Dermis microvascular lymphatic vessel endothelial cell (primary cell): ENCODE results near the gene SLC22A13. TPM values are rescaled to one million over a fixed set of nuclear protein-coding genes. Genes with fewer than 3 reads are reported as not detected.
A peak's percentile ranks its signal among the peaks of the same experiment; 100 is the strongest.
"Not testable (repeated sequence)": the region's sequence is repeated elsewhere in the genome, so short reads cannot be mapped to it uniquely, and the experiment has no call there.

Experiments
- DNase-seq, 2 donors: peaks; one replicate each; pipeline versions ENCODE4 v3.0.0 to v3.0.0-alpha.2; 2010; ENCODE audit warnings: low read depth in 2 of 2
- total RNA-seq: library from RNA; depleted of rRNA; stranded (reverse); fragments of >200 nt; gene quantifications from 2 replicates; pipeline ENCODE4 v1.2.1, GENCODE V29; 2014

Gene SLC22A13
- total RNA-seq, 1 donor from 2014 or later = under 0.01 TPM

DNA sequence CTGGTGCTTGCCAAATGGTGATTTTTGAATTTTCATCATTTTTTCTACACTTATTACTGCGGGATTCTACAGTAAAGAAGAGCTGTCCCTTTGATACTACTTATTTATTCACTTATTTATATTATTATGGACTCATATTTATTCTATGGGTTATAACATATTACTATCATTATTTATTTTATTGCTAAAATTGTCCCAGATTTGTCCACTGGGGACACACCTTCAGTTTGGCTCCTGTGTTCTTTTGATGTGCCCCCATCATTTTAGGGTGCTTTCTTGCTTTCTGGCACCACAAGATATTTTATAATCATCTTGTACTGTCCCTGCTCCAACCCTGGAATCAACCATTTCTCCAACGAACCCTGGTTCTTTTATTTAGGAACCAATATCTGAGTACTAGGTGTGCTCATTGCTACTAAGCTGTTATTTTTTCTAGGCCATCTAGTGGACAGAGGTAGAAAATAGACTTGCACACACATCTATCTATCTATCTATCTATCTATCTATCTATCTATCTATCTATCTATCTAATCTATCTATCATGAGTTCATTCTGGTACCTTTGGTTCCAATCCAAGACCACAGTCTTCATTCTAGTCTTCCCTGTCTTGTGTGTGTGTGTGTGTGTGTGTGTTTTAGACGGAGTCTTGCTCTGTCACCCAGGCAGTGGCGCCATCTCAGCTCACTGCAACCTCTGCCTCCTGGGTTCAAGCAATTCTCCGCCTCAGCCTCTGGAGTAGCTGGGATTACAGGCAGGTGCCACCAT is 32.5 kb downstream of the SLC22A13 start:
- DNase-seq = peak; percentile 20 to 32

DNA sequence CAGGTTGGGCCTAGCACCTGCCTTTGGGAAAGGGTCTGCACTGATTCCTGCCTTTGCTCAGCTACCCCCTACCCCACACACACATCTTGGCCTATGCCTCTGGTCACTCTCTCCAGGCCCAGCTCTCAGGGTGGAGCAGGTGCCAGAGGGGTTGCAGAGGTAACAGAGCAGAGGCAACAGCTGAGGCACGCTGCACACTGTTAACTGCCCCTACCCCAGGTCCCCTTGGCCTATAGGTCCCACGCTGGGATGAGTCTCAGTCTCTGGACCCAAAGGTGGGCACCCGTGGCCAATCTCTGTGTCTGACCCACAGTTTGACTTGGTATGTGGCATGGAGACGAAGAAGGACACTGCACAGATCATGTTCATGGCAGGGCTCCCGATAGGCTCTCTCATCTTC is 41.3 kb downstream of the SLC22A13 start:
- no peak for DNase-seq

DNA sequence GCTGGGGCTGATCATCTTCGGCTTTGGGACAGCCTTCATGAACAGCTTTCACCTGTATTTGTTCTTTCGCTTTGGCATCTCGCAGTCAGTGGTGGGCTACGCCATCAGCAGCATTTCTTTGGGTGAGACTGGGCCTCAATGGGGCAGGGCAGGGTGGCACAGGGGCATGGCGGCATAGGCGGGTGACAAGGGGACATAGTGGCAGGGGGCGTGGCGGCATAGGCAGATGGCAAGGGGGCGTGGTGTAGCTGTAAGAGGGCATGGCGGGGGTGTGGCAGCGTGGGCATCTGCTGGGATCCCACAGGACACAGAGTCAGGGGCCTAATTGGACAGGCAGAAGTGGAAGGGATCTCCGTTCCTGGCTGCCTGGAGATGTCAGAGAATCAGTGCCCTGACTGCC is 42.0 kb downstream of the SLC22A13 start:
- no peak for DNase-seq

DNA sequence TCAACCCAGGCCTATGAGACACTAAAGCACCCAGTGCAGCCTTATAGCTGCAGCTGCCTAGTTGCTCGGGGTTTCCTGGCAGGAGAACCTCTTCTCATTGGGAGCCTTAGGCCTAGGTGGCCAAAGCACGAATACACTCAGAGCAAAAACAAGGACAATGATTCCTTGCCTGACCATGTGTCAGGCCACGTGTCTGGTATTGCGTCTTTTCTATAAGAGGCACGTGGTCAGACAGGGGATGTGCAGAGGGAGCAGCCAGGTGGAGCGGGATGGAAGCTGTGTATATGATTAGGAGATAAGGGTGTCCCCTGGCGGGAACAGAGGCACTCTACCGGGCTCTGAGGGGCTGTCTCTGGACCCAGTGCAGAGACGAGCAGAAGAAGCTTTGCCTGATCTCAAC is 42.8 kb downstream of the SLC22A13 start:
- no peak for DNase-seq

DNA sequence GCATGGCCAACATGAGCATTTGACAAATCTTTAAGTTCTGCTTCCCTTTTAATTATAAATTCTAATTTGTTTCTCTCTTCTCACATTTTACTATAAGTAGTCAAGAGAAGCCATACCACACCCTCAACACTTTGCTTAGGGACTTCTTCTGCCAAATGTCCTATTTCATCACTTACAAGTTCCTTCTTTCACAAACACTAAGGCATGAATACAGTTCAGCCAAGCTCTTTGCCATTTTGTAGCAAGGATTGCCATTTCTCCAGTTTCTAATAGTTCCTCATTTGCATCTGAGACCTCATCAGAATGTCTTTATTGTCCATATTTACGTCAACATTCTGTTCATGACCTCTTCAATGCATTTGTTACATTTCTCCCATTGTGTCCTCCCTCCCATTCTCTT is 45.9 kb downstream of the SLC22A13 start:
- DNase-seq = no peak

DNA sequence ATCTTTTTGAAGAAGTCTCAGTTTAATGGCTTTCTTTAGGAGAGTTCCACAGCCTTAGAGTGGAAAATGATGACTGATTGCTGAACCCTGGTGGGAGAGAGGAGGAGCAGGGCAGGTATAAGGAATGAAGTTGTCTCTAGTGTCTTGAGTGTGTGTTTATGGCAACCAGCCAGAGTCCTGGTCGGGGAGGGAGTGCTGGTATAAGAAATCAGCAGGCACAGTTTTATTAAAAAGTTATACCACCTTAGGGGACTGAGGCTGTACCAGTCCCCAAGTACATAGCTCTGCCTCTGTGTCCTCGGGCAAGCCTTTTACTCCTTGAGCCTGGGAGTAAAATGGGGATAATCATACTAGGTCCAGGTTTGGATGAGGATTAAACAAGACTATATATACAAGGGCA is 46.3 kb downstream of the SLC22A13 start:
- DNase-seq = no peak

DNA sequence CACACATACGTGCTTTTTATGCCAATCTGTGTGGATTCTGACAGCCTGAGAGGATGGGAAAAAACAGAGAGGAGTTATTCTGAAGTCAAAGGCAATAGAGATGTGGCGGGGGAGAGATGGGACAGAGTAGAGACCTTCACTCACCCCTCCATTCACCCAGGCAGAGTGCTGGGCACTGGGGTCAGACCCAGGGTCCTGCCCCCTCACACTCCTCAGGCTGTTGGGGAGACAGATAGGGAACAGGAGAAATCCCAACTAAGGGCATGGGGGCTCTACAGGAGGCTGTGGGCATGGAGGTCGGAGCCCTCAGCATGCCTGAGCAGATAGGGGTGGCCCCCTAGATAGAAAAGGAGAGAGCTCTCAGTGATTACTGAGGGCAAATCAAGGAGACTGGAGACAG is 46.7 kb downstream of the SLC22A13 start:
- DNase-seq = no peak

DNA sequence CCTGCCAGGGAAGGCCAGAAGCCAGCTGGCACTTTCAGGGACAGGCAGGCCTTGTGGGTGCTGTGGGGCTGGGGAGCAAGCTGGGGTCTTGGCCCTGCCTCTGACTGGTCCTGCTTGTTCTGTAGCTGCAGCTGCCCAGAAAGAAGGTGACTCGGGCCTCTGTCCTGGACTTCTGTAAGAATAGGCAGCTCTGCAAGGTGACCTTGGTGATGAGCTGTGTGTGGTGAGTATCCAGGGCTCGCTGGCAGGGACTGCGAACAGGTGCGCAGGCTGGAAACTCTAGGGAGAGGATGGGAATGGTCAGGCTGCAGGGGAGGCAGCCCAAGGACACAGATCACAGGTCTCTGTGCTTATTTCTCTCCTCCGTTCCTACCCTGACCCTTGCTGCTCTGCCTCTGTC is 47.7 kb downstream of the SLC22A13 start:
- DNase-seq = no peak

DNA sequence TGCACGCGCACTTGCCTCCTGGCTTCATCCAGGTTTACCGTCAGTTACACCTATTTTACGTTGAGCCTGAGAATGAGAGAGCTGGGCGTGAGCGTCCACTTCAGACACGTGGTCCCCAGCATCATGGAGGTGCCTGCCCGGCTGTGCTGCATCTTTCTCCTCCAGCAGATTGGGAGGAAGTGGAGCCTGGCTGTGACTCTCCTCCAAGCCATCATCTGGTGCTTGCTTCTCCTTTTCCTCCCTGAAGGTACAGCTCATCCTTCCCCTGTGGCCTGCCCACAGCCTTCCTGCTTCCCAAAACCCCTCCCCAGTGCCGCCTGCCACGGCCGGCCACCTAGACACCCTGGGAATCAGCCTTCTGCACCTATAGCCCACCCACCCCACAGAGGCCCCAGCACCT is 48.1 kb downstream of the SLC22A13 start:
- DNase-seq = no peak

DNA sequence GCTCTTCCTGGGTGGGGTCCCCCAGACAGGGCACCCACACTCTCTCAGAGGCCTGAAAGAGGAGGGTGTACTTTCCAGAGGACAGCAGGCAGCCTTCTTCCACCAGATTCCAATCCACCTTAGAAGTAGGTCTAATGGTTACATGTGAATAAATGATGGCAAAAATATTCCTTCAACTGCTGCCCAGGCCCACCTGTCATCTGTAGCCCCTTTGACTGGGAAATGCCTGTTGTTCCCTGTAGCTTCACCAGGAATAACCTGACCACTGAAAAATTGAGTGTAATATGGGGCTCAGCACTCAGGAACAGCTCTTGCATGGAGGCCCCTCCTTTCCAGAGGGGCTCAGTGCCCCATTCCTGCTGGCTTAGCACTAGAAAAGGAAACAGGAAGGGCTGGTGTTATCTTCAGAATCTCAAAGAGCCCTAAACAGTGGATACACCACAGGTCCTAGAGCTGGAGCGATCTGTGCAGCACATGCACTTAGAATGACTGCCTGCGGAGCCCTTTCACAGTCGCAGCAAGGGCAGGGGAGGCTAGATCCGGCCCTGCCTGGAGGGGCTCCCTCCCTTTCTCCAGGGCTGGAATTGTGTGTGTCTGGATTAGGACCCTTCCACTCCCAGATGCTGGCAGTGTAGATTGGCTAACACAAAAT is 48.6 kb downstream of the SLC22A13 start:
- no peak for DNase-seq

DNA sequence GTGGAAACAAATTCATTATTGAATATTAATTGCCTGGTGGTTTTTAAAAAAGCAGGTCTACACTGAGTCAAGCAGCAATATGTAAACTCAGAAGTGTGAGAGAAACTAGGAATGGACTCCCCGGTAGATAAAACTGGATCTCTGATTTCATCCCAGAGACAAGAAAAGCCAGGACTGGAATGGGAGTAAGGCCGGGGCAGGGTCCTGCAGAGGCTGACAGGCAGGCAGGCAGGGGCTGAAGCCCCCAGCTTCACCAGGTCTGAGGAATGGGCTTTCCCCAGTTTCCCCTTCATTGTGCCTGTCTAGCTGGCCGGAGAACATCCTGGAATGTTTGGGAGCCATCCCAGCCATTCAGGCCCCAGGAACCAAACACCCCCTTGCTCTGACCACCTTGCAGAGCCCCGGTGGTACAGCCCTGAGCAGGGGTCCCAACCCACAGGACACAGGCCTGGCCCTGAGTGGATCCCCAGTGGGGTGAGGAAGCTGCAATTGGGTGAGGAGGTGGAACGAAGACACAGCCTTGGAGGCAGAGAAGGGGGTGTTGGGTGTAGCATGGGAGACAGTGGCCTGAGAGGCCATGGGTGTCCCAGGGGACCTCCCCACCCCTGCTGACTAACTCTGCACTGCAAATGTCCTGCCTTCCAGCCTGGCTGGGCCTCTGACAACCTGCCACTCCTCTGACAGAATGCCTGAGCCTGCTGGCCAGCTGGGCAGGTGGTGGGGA is 49.3 kb downstream of the SLC22A13 start:
- DNase-seq = no peak

DNA sequence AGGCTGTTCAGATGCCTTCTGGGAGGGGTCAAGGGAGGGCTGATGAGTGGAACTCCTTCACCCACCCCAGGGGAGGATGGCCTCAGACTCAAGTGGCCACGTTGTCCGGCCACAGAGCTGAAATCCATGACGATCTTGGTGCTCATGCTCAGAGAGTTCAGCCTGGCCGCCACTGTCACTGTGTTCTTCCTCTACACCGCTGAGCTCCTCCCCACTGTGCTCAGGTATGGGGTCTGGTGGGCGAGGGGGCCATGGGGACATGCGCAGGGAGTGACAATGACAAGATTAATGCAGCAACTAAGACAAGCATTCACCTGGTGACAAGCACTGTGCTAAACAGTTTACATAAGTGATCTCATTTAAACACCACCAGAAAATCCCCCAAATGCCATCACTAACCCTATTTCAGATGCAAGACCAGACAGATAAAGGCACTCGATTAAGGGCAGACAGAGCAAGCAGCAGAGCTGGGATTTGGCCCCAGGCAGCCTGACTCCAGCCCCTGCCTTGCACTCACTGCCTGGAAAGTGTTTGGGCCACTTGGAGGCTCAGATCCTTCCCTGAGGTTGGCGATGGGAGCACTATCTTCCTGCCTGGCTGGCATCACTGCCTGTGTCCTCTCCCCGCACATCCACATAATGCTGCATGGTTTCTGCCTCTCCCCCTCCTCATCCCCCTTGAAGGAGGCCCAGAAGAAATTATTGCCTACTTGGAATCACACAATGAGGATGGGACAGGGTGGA is 50.0 kb downstream of the SLC22A13 start:
- no peak for DNase-seq

DNA sequence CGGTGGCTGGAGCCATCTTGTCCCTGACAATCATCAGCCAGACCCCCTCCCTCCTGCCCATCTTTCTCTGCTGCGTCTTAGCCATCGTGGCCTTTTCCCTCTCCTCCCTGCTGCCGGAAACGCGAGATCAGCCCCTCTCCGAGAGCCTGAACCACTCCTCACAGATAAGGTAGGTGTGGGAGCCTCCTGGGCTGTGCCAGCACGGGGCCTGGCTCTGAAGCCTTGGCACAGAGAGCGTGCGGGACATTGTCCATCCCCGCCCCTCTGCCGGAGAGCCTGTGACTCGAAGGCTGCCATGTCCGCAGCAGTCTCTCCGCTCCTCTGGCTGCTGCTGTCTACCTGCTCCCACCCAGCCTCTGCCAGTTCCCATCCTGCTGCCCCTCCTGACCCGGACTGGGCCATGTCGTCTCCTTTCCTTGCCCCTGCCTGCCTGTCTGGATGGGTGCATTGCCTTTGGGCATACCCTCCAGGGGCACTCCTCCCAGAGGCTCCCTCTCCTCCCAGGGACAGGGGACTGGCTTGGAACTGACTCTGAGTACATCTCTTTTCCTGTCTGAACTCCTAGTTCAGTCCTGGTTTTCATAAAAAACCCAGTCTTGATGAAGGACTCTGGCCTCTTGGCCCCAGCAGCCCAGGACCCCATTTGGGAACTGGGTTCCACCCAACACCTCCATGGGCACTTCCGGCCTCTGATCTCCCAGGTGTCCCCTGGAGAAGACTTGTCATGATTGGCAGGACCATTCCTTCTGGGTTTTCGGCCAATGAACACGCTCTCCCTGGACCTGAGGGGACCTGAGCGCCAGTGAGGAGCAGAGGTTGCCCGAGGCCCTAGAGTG is 51.0 kb downstream of the SLC22A13 start:
- no peak for DNase-seq

DNA sequence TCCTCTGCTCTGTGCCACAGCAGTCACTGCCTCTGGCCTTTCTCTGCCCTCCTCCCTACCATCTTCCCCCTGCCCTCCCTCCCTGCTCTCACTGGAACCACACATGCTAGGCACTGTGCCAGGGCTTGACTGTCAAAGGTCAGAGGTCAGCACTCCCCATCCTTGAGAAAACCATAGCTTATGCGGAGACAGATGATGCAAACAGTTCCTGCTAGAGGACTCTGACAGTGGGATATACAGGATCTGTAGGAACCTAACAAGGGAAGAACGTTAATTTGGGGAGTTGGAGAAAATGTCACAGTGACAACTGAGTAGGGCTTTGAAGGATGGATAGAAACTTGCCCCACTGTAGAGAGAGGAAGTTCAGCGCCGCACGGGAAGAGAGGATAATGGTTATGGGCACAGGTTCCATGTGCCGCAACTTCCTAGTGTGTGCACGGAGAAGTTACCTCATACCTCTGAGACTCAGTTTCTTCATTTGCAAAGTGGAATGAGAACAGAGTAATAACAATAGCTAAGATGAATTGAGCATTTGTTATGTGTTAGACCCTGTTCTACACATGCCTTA is 51.7 kb downstream of the SLC22A13 start:
- DNase-seq = no peak

DNA sequence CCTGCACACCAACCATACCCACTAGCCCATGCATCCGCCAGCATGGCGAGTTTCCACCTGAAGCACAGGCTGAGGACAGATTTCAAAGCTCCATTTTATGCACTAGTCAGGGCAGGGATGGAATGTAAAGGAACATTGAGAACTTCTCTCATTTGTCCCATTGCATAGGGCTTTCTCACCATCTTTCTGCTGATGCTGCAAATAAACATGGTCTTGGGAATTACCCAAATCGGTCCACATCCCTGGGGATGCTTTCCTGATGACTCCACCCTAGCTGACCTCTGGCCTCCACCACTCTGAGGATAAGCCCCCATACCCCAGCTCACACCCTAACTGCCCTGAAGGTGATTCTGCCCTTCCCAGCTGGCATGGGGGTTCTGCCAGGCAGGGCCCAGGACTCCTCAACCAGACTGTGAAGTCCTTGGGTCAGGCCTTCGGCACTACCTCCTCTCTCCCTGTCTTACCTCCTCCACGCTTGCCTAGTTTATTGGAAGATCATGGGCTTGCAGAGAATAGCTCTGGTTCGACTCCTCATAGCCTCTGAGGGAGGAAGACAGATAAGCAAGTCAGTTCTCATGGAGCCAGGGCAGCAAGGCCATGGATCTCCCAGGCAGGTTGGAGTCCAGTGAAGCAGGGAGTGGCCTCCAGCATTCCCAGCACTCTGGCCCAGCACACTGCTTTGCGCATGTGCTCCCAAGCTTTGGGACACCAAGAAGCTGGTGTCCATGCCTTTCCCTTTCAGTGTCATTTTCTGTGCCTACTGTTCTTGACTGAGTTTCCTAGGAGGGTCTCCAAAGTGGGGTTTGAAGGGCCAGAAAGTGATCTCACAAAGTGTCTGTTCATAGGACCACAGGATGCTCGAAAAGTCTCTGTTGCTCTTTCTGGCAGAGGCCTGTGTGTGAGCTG is 53.4 kb downstream of the SLC22A13 start:
- no peak for DNase-seq

DNA sequence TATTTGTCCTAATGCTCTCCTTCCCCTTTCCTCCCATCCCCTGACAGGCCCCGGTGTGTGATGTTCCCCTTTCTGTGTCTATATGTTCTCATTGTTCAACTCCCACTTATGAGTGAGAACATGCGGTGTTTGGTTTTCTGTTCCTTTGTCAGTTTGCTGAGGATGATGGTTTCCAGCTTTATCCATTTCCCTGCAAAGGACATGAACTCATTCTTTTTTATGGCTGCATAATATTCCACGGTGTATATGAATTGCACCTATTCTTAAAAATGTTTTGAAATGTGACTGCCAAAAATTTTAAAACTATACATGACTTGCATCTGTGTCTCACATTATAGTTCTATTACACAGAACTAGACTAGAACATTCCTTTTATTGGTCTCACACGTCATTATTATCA is 55.0 kb downstream of the SLC22A13 start:
- DNase-seq = not testable (repeated sequence)

DNA sequence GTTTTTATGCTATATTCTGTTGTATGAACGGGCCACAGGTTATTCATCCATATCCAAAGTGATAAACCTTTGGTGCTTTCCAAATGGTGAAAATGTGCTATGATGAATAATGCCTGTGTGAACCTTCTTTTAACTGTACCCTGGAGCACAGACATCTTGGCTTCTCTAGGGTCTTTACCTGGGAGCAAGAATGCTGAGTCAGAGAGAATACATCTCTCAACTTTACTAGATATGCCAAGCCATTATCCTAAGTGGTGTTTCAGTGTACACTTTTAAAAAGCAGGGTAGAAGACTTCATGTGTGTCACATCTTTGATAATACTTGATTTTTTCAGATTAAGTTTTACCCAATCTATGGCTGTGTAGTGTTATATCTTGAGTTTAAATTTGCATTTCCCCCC is 57.4 kb downstream of the SLC22A13 start:
- DNase-seq = no peak

DNA sequence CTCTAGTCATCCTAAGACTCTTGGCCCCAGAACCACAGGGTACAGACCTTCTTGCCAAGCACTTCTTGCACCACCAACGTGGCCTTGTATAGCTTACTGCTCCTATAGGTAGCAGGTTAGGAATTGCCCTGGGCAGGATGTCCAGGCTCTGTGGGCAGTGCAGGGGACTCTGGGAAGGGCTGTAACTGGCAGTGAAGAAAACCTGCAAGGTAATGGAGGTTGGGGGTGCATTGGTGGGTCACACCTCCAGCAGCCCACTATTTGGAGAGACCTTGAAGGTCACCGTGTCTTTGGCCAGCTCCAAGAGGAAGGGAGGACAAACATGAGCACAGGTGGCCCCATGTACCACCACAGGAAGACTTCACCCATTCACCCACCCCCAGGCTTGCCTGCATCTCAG is 59.6 kb downstream of the SLC22A13 start:
- no peak for DNase-seq

DNA sequence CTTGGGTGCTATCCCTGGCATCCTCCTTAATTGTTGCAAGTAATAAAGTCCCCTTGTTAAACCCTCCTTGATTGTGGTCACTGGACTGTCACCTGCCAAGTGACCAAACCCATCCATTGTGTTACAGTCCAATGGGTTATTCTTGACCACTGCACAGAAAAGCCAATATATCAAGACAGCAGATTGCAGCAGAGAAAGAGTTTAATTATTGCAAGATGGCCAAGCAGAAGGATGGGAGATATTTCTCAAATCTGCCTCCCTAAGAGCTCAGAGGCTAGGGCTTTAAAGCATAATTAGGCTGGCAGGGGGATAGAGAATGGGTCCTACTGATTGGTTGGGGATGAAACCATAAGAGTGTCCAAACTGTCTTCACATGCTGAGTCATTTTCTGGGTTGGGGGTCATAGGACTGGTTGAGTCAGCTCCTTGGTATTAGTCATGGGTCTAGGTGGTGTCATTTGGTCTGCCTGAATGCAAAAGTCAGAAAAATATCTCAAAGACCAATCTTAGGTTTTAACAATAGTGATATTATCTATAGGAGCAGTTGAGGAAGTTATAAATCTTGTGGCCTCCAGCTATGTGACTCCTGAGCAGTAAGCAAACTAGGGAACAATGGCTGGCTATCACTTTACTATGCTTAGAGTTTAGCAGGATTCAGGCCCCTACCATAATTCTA is 61.9 kb downstream of the SLC22A13 start:
- peak in 1 of 2 donors; percentile 18 for DNase-seq
